Esophagus squamous epithelium (tissue), 4 donors: ENCODE data around the gene CFAP53.

Experiments
- POLR2A ChIP-seq, 4 donors: fragments of 450-650 bp; IDR thresholded peaks; one replicate each; pipeline ENCODE4 v1.6.1; 2017; ENCODE audit warnings: antibody characterized with exemption in 4 of 4, mild to moderate bottlenecking in 4 of 4, moderate library complexity in 3 of 4
- TF ChIP-seq, protein P1 (sequence below), 6 experiments: fragments of 450-650 bp in 4 of 6; fragments of 200-600 bp in 2 of 6; sonication (generic) in 2 of 6; IDR thresholded peaks; one replicate each; pipeline ENCODE4 v1.5.1; 2016 to 2019; ENCODE audit warnings: antibody characterized with exemption in 6 of 6, mild to moderate bottlenecking in 4 of 6, moderate library complexity in 4 of 6

DNA sequence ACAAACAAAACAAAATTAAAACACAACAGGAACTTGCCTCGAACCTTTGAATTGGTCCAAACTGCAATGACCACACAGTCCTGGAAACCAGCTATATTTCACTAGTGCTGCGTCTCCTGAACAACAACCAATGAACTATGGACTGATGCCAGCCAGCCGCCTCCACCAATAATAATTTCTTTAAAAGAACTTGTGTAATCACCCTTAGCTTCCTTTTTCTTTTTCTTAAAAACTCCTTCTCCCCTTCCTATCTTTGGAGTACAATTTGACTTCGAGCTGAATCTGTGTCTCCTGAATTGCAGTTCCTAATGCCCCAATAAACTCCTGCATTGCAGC lies 22.8 kb upstream of the CFAP53 start:
- TF ChIP-seq, protein P1, sequence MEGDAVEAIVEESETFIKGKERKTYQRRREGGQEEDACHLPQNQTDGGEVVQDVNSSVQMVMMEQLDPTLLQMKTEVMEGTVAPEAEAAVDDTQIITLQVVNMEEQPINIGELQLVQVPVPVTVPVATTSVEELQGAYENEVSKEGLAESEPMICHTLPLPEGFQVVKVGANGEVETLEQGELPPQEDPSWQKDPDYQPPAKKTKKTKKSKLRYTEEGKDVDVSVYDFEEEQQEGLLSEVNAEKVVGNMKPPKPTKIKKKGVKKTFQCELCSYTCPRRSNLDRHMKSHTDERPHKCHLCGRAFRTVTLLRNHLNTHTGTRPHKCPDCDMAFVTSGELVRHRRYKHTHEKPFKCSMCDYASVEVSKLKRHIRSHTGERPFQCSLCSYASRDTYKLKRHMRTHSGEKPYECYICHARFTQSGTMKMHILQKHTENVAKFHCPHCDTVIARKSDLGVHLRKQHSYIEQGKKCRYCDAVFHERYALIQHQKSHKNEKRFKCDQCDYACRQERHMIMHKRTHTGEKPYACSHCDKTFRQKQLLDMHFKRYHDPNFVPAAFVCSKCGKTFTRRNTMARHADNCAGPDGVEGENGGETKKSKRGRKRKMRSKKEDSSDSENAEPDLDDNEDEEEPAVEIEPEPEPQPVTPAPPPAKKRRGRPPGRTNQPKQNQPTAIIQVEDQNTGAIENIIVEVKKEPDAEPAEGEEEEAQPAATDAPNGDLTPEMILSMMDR (IDR thresholded peaks at IDR 0.05) = no peak
- TF ChIP-seq POLR2A (IDR thresholded peaks at IDR 0.05) = no peak
